Dermis blood vessel endothelial cell (primary cell): ENCODE measurements around the gene CAMTA1. TPM values are rescaled to one million over a fixed set of nuclear protein-coding genes. Genes with fewer than 3 reads are reported as not detected.
A peak's percentile ranks its signal among the peaks of the same experiment; 100 is the strongest.
"Not testable (repeated sequence)": the region's sequence is repeated elsewhere in the genome, so short reads cannot be mapped to it uniquely, and the experiment has no call there.

Experiments
- DNase-seq: peaks from one replicate; pipeline ENCODE4 v3.0.0; 2010
- total RNA-seq: library from RNA; depleted of rRNA; stranded (reverse); fragments of >200 nt; gene quantifications from 2 replicates; pipeline ENCODE4 v1.2.3, GENCODE V29; 2014

The CAMTA1 gene, protein sequence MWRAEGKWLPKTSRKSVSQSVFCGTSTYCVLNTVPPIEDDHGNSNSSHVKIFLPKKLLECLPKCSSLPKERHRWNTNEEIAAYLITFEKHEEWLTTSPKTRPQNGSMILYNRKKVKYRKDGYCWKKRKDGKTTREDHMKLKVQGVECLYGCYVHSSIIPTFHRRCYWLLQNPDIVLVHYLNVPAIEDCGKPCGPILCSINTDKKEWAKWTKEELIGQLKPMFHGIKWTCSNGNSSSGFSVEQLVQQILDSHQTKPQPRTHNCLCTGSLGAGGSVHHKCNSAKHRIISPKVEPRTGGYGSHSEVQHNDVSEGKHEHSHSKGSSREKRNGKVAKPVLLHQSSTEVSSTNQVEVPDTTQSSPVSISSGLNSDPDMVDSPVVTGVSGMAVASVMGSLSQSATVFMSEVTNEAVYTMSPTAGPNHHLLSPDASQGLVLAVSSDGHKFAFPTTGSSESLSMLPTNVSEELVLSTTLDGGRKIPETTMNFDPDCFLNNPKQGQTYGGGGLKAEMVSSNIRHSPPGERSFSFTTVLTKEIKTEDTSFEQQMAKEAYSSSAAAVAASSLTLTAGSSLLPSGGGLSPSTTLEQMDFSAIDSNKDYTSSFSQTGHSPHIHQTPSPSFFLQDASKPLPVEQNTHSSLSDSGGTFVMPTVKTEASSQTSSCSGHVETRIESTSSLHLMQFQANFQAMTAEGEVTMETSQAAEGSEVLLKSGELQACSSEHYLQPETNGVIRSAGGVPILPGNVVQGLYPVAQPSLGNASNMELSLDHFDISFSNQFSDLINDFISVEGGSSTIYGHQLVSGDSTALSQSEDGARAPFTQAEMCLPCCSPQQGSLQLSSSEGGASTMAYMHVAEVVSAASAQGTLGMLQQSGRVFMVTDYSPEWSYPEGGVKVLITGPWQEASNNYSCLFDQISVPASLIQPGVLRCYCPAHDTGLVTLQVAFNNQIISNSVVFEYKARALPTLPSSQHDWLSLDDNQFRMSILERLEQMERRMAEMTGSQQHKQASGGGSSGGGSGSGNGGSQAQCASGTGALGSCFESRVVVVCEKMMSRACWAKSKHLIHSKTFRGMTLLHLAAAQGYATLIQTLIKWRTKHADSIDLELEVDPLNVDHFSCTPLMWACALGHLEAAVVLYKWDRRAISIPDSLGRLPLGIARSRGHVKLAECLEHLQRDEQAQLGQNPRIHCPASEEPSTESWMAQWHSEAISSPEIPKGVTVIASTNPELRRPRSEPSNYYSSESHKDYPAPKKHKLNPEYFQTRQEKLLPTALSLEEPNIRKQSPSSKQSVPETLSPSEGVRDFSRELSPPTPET (N-terminal part only)
- 52.7 and 58.4 TPM in 2 replicates for total RNA-seq

DNA sequence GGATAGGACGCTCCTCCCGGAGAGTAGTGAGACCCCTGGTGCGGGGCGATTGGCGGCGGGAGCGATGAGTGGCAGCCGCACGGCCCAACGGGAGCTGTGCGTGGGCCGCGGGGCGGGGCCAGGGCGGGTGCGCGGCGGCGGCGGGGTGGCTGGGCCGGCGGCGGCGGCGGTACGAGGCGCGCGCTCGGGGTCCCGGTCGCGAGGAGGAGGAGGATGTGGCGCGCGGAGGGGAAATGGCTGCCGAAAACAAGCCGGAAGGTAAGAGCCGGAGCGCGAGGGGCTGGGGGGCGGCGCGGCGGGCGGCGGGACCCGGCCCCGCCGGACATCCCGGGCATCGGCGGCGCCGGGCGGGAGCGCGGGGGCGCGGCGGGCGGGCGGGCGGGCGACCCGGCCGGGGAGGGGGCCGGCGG lies at the start of gene CAMTA1:
Gene CAMTA1 (plus strand): TSS at position 137 of the 410 bp plus-strand sequence. CDS start 77 bp downstream, at position 214.
- DNase-seq = no peak

DNA sequence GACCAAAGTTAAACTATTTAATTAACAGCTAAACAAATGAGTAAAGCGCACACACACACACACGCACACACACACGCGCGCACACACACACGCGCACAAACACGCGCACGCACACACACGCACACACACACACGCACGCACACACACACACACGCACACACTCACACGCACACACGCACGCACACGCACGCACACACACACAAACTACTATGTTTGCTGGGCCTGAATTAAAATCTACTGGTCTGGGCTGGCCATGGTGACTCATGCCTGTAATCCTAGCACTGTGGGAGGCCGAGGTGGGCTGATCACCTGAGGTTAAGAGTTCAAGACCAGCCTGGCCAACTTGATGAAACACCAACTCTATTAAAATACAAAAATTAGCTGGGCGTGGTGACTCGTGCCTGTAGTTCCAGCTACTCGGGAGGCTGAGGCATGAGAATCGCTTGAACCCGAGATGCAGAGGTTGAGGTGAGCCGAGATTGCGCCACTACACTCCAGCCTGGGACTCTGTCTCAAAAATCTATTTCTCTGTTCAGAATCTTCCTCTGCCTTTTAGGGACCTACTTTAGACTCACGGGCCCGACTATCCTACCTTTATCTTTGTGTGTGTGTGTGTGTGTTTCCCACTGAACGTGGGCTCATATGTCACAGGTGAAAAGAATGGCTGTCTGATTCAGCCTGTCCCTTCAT lies 46.1 kb upstream of the CAMTA1 start:
- no peak for DNase-seq

DNA sequence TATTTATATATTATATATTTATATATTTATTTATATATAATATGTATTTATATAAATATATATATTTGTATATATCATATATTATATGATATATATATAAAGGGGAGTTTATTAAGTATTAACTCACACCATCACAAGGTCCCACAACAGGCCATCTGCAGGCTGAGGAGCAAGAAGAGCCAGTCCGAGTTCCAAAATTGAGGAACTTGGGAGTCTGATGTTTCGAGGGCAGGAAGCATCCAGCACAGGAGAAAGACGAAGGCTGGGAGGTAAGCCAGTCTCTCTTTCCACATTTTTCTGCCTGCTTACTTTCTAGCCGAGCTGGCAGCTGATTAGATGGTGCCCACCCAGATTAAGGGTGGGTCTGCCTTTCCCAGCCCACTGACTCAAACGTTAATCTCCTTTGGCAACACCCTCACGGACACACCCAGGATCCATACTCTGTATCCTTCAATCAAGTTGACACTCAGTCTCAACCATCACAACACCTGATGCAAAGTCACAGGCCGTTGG lies 42.5 kb upstream of the CAMTA1 start:
- not testable (repeated sequence) for DNase-seq

DNA sequence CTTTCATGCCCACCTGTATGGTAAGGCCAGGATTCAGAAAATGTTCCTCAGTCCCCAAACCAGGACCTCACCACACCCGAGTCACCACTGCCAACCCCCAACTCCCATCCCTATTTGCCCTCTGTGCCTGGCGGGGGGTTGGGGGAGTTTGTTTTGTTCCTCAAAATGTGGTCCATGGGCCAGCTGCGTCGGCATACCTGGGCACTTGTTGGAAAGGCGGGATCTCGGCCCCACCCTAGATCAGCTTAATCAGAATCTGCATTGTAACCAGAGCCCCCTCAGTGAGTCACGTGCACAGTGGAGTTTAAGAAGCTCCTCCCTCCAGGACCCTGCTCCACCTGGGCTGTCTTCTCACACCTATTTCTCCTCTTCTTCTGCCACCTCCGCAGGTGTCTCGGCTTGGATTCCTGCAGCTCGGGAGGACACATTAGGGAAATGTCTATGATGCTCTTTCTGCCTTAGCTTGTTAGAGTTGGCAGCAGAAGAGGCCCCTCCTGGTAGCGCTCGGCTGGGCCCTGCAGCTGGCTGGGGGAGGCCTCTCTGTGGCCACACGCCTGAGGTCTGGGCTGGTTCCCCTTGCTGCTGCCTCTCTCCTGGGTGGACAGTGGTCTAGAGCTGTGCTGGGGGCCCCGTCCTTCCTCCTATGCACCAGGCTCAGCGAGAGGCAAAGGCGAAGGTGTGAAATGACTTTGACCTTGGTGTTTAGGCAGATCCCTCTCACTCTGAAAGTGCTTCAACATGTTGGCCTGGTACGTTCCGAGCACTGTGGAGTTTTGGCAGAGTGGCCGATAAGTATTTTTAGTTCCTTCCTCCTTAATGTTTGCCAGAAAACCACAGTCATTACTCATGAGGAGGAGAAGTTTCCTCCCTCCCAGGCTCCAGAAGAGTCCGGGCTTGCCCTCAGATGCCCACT lies 41.8 kb upstream of the CAMTA1 start:
- peak; percentile 74 for DNase-seq

DNA sequence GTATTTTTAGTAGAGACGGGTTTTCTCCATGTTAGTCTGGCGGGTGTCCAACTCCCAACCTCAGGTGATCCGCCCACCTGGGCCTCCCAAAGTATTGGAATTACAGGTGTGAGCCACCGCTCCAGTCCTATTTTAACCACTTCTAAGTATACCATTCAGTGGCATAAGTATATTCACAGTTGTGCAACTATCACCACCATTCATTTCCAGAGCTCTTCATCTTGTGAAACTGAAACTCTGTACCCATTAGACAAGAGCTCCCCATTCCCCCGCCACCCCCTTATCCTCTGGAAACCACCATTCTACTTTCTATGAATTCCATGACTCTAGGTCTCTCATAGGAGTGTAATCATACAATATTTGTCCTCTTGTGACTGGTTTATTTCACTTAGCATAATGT lies 40.2 kb upstream of the CAMTA1 start:
- no peak for DNase-seq

DNA sequence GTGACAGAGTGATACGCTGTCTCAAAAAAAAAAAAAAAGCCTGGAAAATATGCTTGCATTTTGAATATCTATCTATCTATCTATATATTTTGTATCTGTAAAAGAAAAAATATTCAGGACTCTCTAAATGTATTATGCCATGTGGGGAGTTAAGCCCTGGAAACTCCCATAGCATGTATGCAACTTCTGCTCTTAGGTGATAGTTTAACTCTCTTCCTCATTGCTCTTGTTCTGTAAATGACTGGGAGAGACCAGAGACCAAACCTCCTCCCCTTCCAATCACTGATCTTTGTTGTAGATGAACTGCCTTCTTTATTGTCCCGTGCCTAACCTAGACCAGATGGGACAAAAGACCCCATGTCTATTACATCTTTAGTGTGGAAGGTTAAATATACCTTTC lies 37.6 kb upstream of the CAMTA1 start:
- no peak for DNase-seq

DNA sequence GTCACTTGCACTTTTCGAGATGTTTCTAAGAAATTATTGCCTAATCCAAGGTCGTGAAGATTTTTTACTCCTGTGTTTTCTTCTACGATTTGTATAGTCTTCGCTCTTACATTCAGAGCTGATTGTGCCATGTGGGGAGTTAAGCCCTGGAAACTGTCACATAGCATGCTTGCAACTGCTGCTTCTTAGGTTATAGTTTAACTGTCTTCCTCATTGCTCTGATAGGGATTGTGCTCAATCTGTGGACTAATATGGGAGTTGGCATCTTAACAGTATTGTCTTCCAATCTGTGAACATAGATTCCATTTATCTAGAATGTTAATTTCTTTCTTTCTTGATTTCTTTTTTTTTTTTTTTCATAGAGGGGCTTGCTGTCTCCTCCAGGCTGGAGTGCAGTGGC lies 34.8 kb upstream of the CAMTA1 start:
- DNase-seq = no peak

DNA sequence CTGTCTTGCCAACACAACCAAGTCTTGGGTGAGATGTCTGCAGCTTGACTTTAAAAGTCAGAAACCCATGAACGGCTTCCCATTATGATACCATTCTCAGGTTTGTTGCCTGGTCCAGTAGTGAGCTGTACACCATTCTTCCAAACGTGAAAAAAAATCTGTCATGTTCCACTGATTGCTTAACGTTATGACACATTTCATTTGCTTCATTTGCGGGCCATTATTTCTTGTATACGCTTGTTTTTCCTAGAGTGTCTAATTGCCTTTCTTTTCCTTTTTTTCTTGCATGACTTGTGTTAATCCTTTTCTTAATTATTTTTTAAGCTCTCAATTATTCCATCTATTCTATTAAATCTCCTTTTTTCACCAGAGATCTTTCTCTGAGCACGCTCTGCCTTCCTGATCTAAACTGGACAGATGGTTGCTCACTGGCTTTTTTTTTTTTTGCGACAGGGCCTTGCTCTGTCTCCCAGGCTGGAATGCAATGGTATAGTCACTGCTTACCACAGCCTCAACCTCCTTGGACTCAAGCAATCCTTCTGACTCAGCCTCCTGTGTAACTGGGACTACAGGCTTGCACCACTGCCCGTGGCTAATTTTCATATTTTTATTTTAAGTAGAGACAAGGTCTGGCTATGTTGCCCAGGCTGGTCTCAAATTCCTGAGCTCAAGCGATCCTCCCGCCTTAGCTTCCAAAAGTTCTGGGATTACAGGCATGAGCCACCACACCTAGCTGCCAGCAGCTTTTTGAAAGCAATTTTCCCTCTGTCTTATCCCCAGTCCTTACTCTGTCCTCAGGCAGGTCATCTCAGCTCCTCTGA lies 31.7 kb upstream of the CAMTA1 start:
- no peak for DNase-seq

DNA sequence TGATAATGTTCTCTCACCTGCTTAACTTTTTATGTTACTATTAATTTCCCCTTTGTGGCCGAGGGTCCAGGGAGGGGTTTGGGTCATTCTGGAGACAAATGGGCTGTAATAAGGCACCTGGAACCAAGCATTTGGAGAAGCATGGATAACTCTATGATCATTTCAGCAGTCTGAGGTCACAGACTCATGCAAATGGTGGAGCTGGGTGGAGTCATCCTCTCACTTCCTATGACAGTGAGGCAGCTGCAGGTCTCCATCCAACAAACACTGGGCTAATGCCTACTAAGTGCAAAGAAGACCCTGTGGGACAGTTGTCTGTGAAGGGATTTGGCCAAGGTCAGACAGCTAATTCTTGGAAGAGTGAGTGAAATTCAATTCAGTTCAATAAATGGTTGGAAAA lies 28.8 kb upstream of the CAMTA1 start:
- no peak for DNase-seq

DNA sequence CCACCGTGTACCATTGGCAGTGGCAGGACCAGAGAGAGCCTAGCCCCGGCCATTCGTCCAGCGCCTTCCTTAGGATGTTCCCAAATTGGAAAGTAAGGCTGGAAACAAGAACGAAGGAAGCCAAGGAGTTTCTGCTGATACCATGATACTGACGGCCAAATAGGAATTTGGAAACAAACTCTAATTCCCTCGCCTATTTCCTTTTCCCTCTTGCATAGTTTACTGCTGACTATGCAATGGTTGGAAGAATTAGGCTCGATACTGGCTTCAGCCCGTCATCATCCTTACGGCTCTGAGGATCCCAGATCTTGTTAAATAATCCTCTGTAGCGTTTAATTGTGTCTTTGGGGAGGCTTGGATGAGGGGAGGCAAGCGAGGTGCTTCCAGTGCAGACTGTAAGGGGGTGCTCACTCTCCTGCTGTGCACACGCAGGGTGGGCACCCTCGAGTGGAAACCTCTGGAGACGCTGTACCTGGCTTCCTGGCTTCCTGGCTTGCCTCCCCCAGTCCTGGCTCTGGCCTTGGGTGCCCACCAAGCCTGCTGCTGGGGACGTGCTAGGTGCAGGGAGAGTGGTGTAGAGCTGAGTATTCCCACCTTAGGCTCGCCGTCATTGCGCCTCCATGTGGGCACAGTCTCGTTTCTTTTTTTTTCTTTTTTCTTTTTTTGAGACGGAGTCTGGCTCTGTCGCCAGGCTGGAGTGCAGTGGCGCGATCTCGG lies 27.4 kb upstream of the CAMTA1 start:
- DNase-seq = no peak

DNA sequence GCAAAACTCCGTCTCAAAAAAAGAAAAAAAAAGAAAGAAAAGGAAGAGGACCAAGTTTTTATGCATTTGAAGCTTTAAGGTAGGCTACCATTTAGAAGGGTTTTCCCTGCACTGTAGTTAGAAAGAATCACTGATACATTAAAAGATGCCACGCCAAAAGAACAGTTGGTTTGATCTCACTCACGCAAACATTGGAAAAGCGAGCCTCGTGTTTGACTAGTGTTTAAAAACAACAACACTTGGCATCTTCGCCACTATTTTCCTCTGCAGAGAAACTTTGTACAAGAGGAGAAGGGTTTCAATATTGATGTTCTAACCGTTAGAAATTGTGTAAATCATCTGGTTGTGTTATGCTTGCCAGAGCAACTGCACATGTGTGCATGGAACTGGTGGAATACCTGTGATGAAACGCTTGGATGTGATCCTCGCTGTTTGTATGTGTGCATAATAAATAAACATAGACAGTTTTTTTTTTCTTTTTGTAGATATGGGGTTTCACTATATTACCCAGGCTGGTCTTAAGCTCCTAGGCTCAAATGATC lies 24.0 kb upstream of the CAMTA1 start:
- DNase-seq = no peak

DNA sequence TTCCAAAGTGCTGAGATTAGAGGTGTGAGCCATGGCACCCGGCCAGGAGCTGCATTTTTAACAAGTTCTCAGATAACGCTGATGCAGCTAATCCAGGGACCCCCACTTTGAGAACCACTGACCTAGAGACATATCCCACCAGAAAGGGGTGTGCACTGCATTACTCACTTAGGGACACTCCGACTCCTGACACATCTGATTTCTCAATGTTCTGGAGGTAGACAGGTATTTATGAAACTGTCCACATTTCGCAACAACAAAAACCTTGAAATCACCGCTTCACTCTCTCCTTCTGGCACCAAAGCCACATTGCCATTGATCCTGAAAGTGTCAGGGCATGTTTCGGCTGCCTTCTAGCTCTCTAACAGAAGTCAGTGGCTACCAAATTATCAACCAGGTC lies 23.2 kb upstream of the CAMTA1 start:
- DNase-seq = no peak

DNA sequence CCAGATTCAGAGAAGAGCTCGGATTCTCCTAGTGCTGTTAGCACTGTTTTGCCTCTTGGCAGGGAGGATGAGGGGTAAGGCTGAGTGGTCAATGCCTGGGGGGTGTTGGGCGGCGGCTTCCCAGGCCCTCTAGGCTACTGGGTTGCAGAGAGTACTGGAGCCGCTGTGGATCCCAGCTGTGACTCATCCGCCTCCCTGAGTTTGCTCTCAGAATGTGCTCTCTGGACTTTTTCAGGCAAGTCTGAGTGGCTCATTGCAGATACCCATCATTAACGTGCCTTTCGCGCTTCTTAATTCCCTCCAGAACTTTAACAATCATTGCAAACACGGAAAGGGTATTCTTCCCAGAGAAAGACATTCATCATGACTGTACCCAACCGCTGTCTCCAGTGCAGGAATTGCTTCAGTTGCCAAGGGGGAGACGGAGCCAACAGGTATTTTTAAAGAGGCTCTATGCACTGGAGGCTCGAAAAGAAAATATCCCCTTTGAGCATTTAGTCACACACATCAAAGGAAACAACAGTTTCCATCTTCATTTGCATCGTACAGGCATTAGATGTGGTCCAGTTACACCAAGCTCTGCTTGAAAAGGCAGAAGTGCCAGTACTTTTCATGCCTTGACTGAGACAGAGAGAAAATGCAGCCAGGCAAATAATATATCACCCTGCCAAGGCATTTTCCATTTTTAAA lies 14.4 kb upstream of the CAMTA1 start:
- DNase-seq = no peak

DNA sequence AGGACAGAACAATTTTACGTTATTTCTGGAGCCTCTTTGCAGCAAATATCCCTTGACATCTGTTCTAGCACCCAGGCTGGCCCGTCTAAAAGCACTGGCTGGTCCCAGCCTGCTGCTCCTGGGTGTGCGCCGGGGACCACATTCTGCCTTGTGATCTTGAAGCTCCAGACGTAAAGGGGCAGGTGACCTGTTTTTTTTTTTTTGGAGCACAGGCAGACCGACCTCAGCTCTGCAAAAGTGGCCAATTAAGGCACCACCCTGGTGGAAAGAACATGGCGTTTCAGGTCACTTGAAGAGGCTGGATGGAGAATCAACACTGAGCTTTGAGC lies 13.8 kb upstream of the CAMTA1 start:
- no peak for DNase-seq

DNA sequence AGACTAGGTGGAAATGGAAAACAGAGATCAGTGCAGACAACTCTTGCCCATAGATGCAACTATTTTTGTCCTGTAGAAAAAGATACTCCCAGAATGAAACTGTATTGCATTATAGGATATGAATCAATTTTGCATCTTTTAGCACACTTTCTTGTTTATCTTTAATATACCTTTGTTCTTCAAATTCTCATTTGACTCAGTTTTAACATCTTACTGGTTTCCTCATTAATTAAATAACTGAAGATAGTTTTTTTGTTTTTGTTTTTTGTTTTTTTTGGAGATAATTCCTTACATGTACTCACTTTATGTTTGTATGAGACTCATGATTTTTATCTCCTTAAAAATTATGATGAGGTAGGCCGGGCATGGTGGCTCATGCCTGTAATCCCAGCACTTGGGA lies 10.9 kb upstream of the CAMTA1 start:
- DNase-seq = no peak

DNA sequence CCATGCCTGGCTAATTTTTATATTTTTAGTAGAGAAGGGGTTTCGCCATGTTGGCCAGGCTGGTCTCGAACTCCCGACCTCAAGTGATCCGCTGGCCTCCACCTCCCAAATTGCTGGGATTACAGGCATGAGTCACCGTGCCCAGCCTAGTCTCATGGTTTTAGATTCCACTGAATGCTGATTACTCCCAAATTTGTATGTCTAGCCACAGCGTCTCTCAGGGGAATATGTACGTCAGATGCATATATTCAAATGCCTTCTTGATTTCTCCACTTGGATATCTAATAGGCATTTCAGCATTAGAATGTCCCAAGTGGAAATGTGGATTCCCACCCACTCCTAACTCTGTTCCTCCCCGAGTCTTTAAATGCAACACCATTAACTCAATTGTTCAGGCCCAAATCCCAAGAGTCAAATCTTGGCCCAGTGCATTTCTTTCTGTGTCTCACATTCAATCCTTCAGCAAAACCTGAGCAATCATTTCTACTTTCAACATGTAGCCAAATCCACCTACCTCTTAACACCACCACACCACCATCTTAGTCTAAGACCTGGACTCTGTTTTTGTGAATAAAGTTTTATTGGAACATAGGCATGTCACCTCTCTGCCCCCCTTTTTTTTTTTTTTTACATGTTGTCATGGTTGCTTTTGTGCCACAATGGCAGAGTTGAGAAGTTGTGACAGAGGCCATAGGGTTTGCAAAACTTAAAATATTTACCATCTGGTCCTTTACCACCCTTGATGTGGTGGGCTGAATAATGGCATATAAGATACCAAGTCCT lies 9.8 kb upstream of the CAMTA1 start:
- DNase-seq = no peak

DNA sequence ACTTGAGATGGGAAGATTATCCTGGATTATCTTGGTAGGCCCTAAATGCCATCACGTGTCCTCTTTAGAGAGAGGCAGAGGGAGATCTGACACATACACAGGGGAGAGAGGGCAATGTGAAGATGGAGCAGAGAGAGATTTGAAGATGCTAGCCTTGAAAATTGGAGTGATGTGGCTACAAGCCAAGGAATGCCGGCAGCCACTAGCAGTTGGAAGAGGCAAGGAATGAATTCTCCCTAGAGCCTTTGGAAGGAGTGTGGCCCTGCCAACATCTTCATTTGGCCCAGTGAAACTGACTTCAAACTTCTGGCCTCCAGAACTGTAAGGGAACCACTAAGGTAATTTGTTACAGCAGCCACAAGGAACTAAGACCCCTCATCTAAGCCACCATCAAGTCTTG lies 8.9 kb upstream of the CAMTA1 start:
- no peak for DNase-seq

DNA sequence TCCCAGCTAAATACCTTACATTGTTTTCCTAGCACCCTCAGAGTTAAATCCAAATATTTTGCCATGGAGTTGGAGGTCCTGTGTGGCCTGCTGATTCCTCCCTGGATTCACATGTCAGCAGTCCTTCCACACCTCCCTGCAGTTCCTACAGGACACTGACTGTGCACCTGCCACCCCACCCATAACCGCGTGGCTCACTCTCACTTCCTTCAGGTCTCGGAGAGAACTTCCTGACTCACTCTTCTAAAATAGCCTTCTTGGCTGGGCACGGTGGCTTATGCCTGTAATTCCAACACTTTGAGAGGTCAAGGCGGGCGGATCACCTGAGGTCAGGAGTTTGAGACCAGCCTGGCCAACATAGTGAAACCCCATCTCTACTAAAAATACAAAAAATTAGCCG lies 8.4 kb upstream of the CAMTA1 start:
- no peak for DNase-seq
